ENCODE results near the gene ZNF423. TPM values are rescaled to one million over a fixed set of nuclear protein-coding genes. Genes with fewer than 3 reads are reported as not detected.

Gene ZNF423
- total RNA-seq, 1 donor from 2014 or later = not detected

GRCh38 chr16:49754495-49755312 lies 101.2 kb downstream of the ZNF423 start:
- POLR2A ChIA-PET = interaction anchor here (0.6 kb wide), 1 partner anchor 258 kb away, joined by 3 read pairs; no protein-coding TSS in a partner anchor
- H3K4me1 Mint-ChIP-seq = peaks cover 3% of the 10 kb centered on the region

GRCh38 chr16:49750341-49751000 lies 105.4 kb downstream of the ZNF423 start:
- CTCF ChIA-PET = no interaction called here
- Mint-ChIP-seq H3K27me3 (peaks cover 22% of the 10 kb centered on the region), H3K4me3 (no peak overlapping the region), H3K4me1 (peaks cover 3% of the 10 kb centered on the region), H3K27ac (no peak overlapping the region), H3K9me3 (no peaks in the 10 kb centered on the region), H3K36me3 (ENCODE audit: low read depth) (no peaks in the 10 kb centered on the region)
- ATAC-seq (ENCODE audit: low read depth) (no peak), DNase-seq (no peak)
- POLR2A ChIA-PET = no interaction called here
- intact Hi-C loops (cut with micrococcal nuclease) = no loop called here
- no peak for TF ChIP-seq CTCF (IDR thresholded peaks at IDR 0.05)

More at GRCh38 chr16:49754495-49755312, 101.2 kb downstream of the ZNF423 start:
- Mint-ChIP-seq H3K27ac (no peak overlapping the region), H3K9me3 (no peaks in the 10 kb centered on the region), H3K27me3 (peaks cover 27% of the 10 kb centered on the region), H3K4me3 (no peak overlapping the region), H3K36me3 (ENCODE audit: low read depth) (no peaks in the 10 kb centered on the region)
- ATAC-seq (ENCODE audit: low read depth) = no peak
- intact Hi-C loops (cut with micrococcal nuclease) = no loop called here
- CTCF ChIA-PET = no interaction called here
- no peak for DNase-seq
- no peak for TF ChIP-seq CTCF (IDR thresholded peaks at IDR 0.05)

- DNase-seq = no peak
- Mint-ChIP-seq H3K27ac (no peak overlapping the region), H3K27me3 (peaks cover 19% of the 10 kb centered on the region), H3K4me3 (no peak overlapping the region), H3K36me3 (ENCODE audit: low read depth) (no peaks in the 10 kb centered on the region), H3K4me1 (no peaks in the 10 kb centered on the region), H3K9me3 (no peaks in the 10 kb centered on the region)
- TF ChIP-seq CTCF (IDR thresholded peaks at IDR 0.05) = no peak
- intact Hi-C loops (cut with micrococcal nuclease) = no loop called here
- ChIA-PET POLR2A (no interaction called here), CTCF (no interaction called here)
- no peak for ATAC-seq (ENCODE audit: low read depth)
Measured at GRCh38 chr16:49749816-49750215, 106.1 kb downstream of the ZNF423 start.

- ChIA-PET CTCF (no interaction called here), POLR2A (no interaction called here)
- intact Hi-C loops (cut with micrococcal nuclease) = no loop called here
- no peaks in the 10 kb centered on the region for H3K9me3 Mint-ChIP-seq
- peaks cover 14% of the 10 kb centered on the region for H3K27me3 Mint-ChIP-seq
- H3K4me1 Mint-ChIP-seq = no peaks in the 10 kb centered on the region
- no peaks in the 10 kb centered on the region for H3K36me3 Mint-ChIP-seq (ENCODE audit: low read depth)
- no peak overlapping the region for H3K27ac Mint-ChIP-seq
- DNase-seq (no peak), ATAC-seq (ENCODE audit: low read depth) (no peak)
- no peak overlapping the region for H3K4me3 Mint-ChIP-seq
- TF ChIP-seq CTCF (IDR thresholded peaks at IDR 0.05) = no peak
Measured at GRCh38 chr16:49748322-49748721, 107.6 kb downstream of the ZNF423 start.

GRCh38 chr16:49747654-49748053 lies 108.3 kb downstream of the ZNF423 start:
- intact Hi-C loops (cut with micrococcal nuclease) = no loop called here
- Mint-ChIP-seq H3K9me3 (no peaks in the 10 kb centered on the region), H3K27me3 (peaks cover 13% of the 10 kb centered on the region), H3K36me3 (ENCODE audit: low read depth) (no peaks in the 10 kb centered on the region), H3K4me1 (no peaks in the 10 kb centered on the region), H3K4me3 (no peak overlapping the region), H3K27ac (no peak overlapping the region)
- ATAC-seq (ENCODE audit: low read depth) (no peak), DNase-seq (no peak)
- ChIA-PET CTCF (no interaction called here), POLR2A (no interaction called here)
- no peak for TF ChIP-seq CTCF (IDR thresholded peaks at IDR 0.05)

All from activated B cell treated with CpG ODN at 0.5 μM for 24 hours (primary cell).